Naive thymus-derived CD4-positive, alpha-beta T cell (primary cell): ENCODE results near the gene HOMER2. TPM values are rescaled to one million over a fixed set of nuclear protein-coding genes. Genes with fewer than 3 reads are reported as not detected.

Source experiments
- ATAC-seq: fragments of 150-1000 bp; cut with Tn5 transposase; 2 replicates; pipeline ENCODE4 v1.10.0; 2021; ENCODE audit warnings: mild to moderate bottlenecking, moderate library complexity
- CTCF ChIA-PET: fragments of 350-600 bp; sonication (Branson Sonifier 250); formaldehyde crosslinking; loops from one replicate; lab custom pipeline; 2021; ENCODE audit warnings: antibody characterized with exemption; lab: Charles Lee
- POLR2A ChIA-PET: fragments of 350-600 bp; sonication (Branson Sonifier 250); formaldehyde crosslinking; loops from one replicate; lab custom pipeline; 2021; ENCODE audit warnings: antibody characterized with exemption, inconsistent platforms; lab: Charles Lee
- DNase-seq, 9 donors: peaks; one replicate each; pipeline versions ENCODE4 v3.0.0 to v3.0.0-alpha.2; 2020 to 2022; ENCODE audit warnings: mixed read lengths in 1 of 9
- H3K27ac ChIP-seq: one replicate; pipeline ENCODE4 v1.7.0; 2013; ENCODE audit warnings: mild to moderate bottlenecking, low read depth, low read length, moderate library complexity
- H3K27me3 ChIP-seq, 2 donors: one replicate each; pipeline ENCODE4 v1.7.0; 2013; ENCODE audit warnings: low read length in 2 of 2, mild to moderate bottlenecking in 2 of 2, moderate library complexity in 2 of 2; ENCODE audit not compliant: control insufficient read depth in 2 of 2, insufficient read depth in 2 of 2
- H3K36me3 ChIP-seq, 3 experiments: 1 replicate in 2 of 3; 2 replicates in 1 of 3; pipeline ENCODE4 v1.7.0; 2013; ENCODE audit warnings: low read length in 3 of 3, mild to moderate bottlenecking in 3 of 3, moderate library complexity in 1 of 3; ENCODE audit not compliant: insufficient read depth in 3 of 3, control insufficient read depth in 2 of 3
- H3K4me1 ChIP-seq, 2 donors: one replicate each; pipeline ENCODE4 v1.7.0; 2013; ENCODE audit warnings: low read length in 2 of 2, mild to moderate bottlenecking in 2 of 2, moderate library complexity in 1 of 2; ENCODE audit not compliant: control insufficient read depth in 2 of 2, insufficient read depth in 2 of 2
- H3K4me3 ChIP-seq: 2 replicates; pipeline ENCODE4 v1.7.0; 2013; ENCODE audit warnings: mild to moderate bottlenecking, low read length
- H3K9me3 ChIP-seq, 3 experiments: 1 replicate in 2 of 3; 2 replicates in 1 of 3; pipeline ENCODE4 v1.7.0; 2013; ENCODE audit warnings: low read length in 3 of 3; ENCODE audit not compliant: control insufficient read depth in 2 of 3
- H3K27ac Mint-ChIP-seq, 9 donors: one replicate each; pipeline ENCODE4 v1.8.0; 2020 to 2022; ENCODE audit warnings: mixed read lengths in 9 of 9, mild to moderate bottlenecking in 8 of 9, moderate library complexity in 5 of 9, inconsistent platforms in 2 of 9
- H3K27me3 Mint-ChIP-seq, 5 donors: one replicate each; pipeline ENCODE4 v1.8.0; 2021 to 2022; ENCODE audit warnings: mixed read lengths in 5 of 5, mild to moderate bottlenecking in 1 of 5
- H3K36me3 Mint-ChIP-seq, 5 donors: one replicate each; pipeline ENCODE4 v1.8.0; 2020 to 2022; ENCODE audit warnings: mixed read lengths in 5 of 5, mild to moderate bottlenecking in 3 of 5, inconsistent platforms in 1 of 5
- H3K4me1 Mint-ChIP-seq, 7 donors: one replicate each; pipeline ENCODE4 v1.8.0; 2020 to 2022; ENCODE audit warnings: mixed read lengths in 7 of 7, mild to moderate bottlenecking in 3 of 7, inconsistent platforms in 1 of 7
- H3K4me3 Mint-ChIP-seq, 10 donors: one replicate each; pipeline ENCODE4 v1.8.0; 2020 to 2022; ENCODE audit warnings: mild to moderate bottlenecking in 10 of 10, mixed read lengths in 10 of 10, moderate library complexity in 6 of 10, inconsistent platforms in 2 of 10
- H3K9me3 Mint-ChIP-seq, 11 donors: one replicate each; pipeline ENCODE4 v1.8.0; 2020 to 2022; ENCODE audit warnings: mixed read lengths in 11 of 11, mild to moderate bottlenecking in 4 of 11, inconsistent platforms in 1 of 11, moderate library complexity in 1 of 11
- intact Hi-C, 2 donors: fragments of 100-400 bp; cut with micrococcal nuclease; formaldehyde crosslinking; loops; one replicate each; pipeline ENCODE4 v1.15.1; 2023
- polyA plus RNA-seq, 2 donors: library from polyadenylated mRNA; unstranded; fragments of 300-500 nt; fragmentation: Illumina TruSeq; gene quantifications; one replicate each; pipeline ENCODE4 v1.2.3, GENCODE V29; 2021
- total RNA-seq, 6 experiments: library from RNA in 5 of 6; stranded (reverse) in 5 of 6; gene quantifications; 1 replicate in 5 of 6; 2 replicates in 1 of 6; pipeline ENCODE4 v1.2.3 and lab custom pipeline; 2021 to 2026

Gene HOMER2
- total and polyA plus RNA-seq, 7 experiments from 2014 or later = 3.8 to 29.1 (median 4.8) TPM

- H3K4me3 ChIP-seq = no peak overlapping the region
- peaks cover 0 to 16% (median 2%) of the 10 kb centered on the region in 5 donors for H3K36me3 Mint-ChIP-seq
- DNase-seq = no peak
- ChIA-PET CTCF (interaction anchor here (1.1 kb wide), 1 partner anchor 11 kb away, joined by 3 read pairs; no protein-coding TSS in a partner anchor), POLR2A (no interaction called here)
- H3K36me3 ChIP-seq = no peaks in the 10 kb centered on the region
- no peaks in the 10 kb centered on the region for H3K4me1 ChIP-seq
- no peak overlapping the region for H3K27ac Mint-ChIP-seq
- ATAC-seq = no peak
- no peaks in the 10 kb centered on the region for H3K27me3 ChIP-seq
- no peak overlapping the region for H3K4me3 Mint-ChIP-seq
- H3K27ac ChIP-seq = no peak overlapping the region
- no peaks in the 10 kb centered on the region for H3K9me3 ChIP-seq
- H3K4me1 Mint-ChIP-seq = peaks cover under 1 to 8% (median 3%) of the 10 kb centered on the region in 7 donors
- no peaks in the 10 kb centered on the region for H3K9me3 Mint-ChIP-seq
- H3K27me3 Mint-ChIP-seq = peaks cover 0 to 2% (median 0%) of the 10 kb centered on the region in 5 donors
- intact Hi-C loops = no loop called here
Measured at GRCh38 chr15:82979726-82980125, 27.2 kb upstream of the HOMER2 start.

GRCh38 chr15:82978438-82978837 is 25.9 kb upstream of the HOMER2 start:
- Histone ChIP-seq H3K9me3 (no peaks in the 10 kb centered on the region), H3K36me3 (no peaks in the 10 kb centered on the region), H3K4me3 (no peak overlapping the region), H3K4me1 (no peaks in the 10 kb centered on the region), H3K27ac (no peak overlapping the region), H3K27me3 (no peaks in the 10 kb centered on the region)
- DNase-seq = no peak
- Mint-ChIP-seq H3K27ac (no peak overlapping the region), H3K27me3 (peaks cover 0 to 4% (median 0%) of the 10 kb centered on the region in 5 donors), H3K36me3 (peaks cover 0 to 16% (median 2%) of the 10 kb centered on the region in 5 donors), H3K4me3 (no peak overlapping the region), H3K4me1 (peaks cover 0 to 7% (median 0%) of the 10 kb centered on the region in 7 donors), H3K9me3 (no peaks in the 10 kb centered on the region)
- POLR2A ChIA-PET = no interaction called here
- ATAC-seq = no peak
- intact Hi-C loops = no loop called here
- CTCF ChIA-PET = no interaction called here

GRCh38 chr15:82977076-82977475 is 24.6 kb upstream of the HOMER2 start:
- no peak overlapping the region for H3K27ac ChIP-seq
- no peak overlapping the region for H3K4me3 ChIP-seq
- H3K27ac Mint-ChIP-seq = no peak overlapping the region
- ChIA-PET CTCF (no interaction called here), POLR2A (interaction anchor here (0.6 to 1.4 kb wide), 2 partner anchors 8 to 31 kb away, joined by 3 to 4 read pairs; partner anchors contain the start of gene RAMAC)
- peaks cover 0 to 16% (median 2%) of the 10 kb centered on the region in 5 donors for H3K36me3 Mint-ChIP-seq
- peaks cover 0 to 5% (median 0%) of the 10 kb centered on the region in 5 donors for H3K27me3 Mint-ChIP-seq
- no peak for DNase-seq
- H3K36me3 ChIP-seq = no peaks in the 10 kb centered on the region
- H3K27me3 ChIP-seq = no peaks in the 10 kb centered on the region
- peaks cover 0 to 8% (median 0%) of the 10 kb centered on the region in 7 donors for H3K4me1 Mint-ChIP-seq
- H3K4me3 Mint-ChIP-seq = no peak overlapping the region
- H3K4me1 ChIP-seq = no peaks in the 10 kb centered on the region
- no peaks in the 10 kb centered on the region for H3K9me3 ChIP-seq
- ATAC-seq = no peak
- intact Hi-C loops = no loop called here
- no peaks in the 10 kb centered on the region for H3K9me3 Mint-ChIP-seq

GRCh38 chr15:82972990-82973389 is 20.5 kb upstream of the HOMER2 start:
- H3K4me1 Mint-ChIP-seq = peaks cover 0 to 13% (median 0%) of the 10 kb centered on the region in 7 donors
- Histone ChIP-seq H3K27me3 (no peaks in the 10 kb centered on the region), H3K4me1 (no peaks in the 10 kb centered on the region), H3K36me3 (no peaks in the 10 kb centered on the region), H3K27ac (no peak overlapping the region), H3K9me3 (no peaks in the 10 kb centered on the region), H3K4me3 (no peak overlapping the region)
- H3K36me3 Mint-ChIP-seq = peaks cover 0 to 12% (median 0%) of the 10 kb centered on the region in 5 donors
- DNase-seq (no peak), ATAC-seq (no peak)
- intact Hi-C loops = no loop called here
- H3K27ac Mint-ChIP-seq = no peak overlapping the region
- no peak overlapping the region for H3K4me3 Mint-ChIP-seq
- H3K27me3 Mint-ChIP-seq = peaks cover 0 to 32% (median 0%) of the 10 kb centered on the region in 5 donors
- ChIA-PET CTCF (no interaction called here), POLR2A (no interaction called here)
- H3K9me3 Mint-ChIP-seq = no peaks in the 10 kb centered on the region

GRCh38 chr15:82971218-82971984 is 18.9 kb upstream of the HOMER2 start:
- peaks cover 0 to 23% (median 0%) of the 10 kb centered on the region in 7 donors for H3K4me1 Mint-ChIP-seq
- ChIA-PET POLR2A (no interaction called here), CTCF (interaction anchor here (0.7 kb wide), 1 partner anchor 74 kb away, joined by 3 read pairs; no protein-coding TSS in a partner anchor)
- no peak for DNase-seq
- peaks cover 0 to 7% (median 0%) of the 10 kb centered on the region in 5 donors for H3K36me3 Mint-ChIP-seq
- peaks cover 0 to 2% (median 0%) of the 10 kb centered on the region in 11 donors for H3K9me3 Mint-ChIP-seq
- no peak overlapping the region for H3K27ac Mint-ChIP-seq
- ATAC-seq = no peak
- intact Hi-C loops = no loop called here
- Histone ChIP-seq H3K9me3 (no peaks in the 10 kb centered on the region), H3K27ac (no peak overlapping the region), H3K4me1 (no peaks in the 10 kb centered on the region), H3K4me3 (no peak overlapping the region), H3K36me3 (no peaks in the 10 kb centered on the region), H3K27me3 (no peaks in the 10 kb centered on the region)
- no peak overlapping the region for H3K4me3 Mint-ChIP-seq
- peaks cover 0 to 33% (median 0%) of the 10 kb centered on the region in 5 donors for H3K27me3 Mint-ChIP-seq

- Histone ChIP-seq H3K4me3 (no peak overlapping the region), H3K4me1 (no peaks in the 10 kb centered on the region), H3K36me3 (no peaks in the 10 kb centered on the region), H3K27ac (no peak overlapping the region), H3K9me3 (no peaks in the 10 kb centered on the region), H3K27me3 (no peaks in the 10 kb centered on the region)
- ATAC-seq = no peak
- no peak overlapping the region for H3K4me3 Mint-ChIP-seq
- intact Hi-C loops = no loop called here
- H3K4me1 Mint-ChIP-seq = peaks cover 0 to 29% (median 0%) of the 10 kb centered on the region in 7 donors
- H3K9me3 Mint-ChIP-seq = peaks cover 0 to 2% (median 0%) of the 10 kb centered on the region in 11 donors
- no peak overlapping the region for H3K27ac Mint-ChIP-seq
- H3K36me3 Mint-ChIP-seq = peaks cover 0 to 7% (median 0%) of the 10 kb centered on the region in 5 donors
- peaks cover 0 to 33% (median 0%) of the 10 kb centered on the region in 5 donors for H3K27me3 Mint-ChIP-seq
- no peak for DNase-seq
- POLR2A ChIA-PET = no interaction called here
- CTCF ChIA-PET = interaction anchor here (0.7 kb wide), 1 partner anchor 73 kb away, joined by 3 read pairs; no protein-coding TSS in a partner anchor
Measured at GRCh38 chr15:82970696-82971095, 18.2 kb upstream of the HOMER2 start.
